ENCODE data around the gene U2AF2.

U2AF2 gene

DNA sequence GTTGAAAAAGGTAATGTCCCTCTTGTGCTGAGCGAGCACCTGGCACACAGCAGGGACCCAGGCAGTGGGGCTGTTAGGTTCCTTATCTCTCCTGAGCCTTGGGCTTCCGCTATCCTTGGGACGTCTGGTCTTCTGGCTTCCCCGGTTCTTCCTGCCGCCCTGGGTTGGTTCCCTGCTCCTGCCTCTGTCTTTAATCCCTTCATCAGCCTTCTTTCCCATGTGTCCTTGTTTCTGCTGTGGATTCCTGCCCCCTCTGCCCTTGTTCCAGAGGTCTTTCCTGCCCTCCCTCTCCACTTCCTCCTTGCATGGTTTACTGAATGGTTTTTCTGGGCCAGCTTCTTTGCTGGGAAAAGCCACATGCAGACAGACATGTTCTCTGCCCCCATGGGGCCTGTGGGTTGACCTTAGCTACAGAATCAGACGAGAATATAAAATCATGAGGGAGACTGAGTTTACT lies 22.8 kb downstream of the U2AF2 start:
- TF ChIP-seq, protein P1, sequence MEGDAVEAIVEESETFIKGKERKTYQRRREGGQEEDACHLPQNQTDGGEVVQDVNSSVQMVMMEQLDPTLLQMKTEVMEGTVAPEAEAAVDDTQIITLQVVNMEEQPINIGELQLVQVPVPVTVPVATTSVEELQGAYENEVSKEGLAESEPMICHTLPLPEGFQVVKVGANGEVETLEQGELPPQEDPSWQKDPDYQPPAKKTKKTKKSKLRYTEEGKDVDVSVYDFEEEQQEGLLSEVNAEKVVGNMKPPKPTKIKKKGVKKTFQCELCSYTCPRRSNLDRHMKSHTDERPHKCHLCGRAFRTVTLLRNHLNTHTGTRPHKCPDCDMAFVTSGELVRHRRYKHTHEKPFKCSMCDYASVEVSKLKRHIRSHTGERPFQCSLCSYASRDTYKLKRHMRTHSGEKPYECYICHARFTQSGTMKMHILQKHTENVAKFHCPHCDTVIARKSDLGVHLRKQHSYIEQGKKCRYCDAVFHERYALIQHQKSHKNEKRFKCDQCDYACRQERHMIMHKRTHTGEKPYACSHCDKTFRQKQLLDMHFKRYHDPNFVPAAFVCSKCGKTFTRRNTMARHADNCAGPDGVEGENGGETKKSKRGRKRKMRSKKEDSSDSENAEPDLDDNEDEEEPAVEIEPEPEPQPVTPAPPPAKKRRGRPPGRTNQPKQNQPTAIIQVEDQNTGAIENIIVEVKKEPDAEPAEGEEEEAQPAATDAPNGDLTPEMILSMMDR (IDR thresholded peaks at IDR 0.05; ENCODE audit: control insufficient read depth, insufficient read depth, low read depth, low read length, missing control alignments), result no peak
- H3K4me3 ChIP-seq (ENCODE audit: control insufficient read depth, low read depth, low read length), result no peak overlapping the region

DNA sequence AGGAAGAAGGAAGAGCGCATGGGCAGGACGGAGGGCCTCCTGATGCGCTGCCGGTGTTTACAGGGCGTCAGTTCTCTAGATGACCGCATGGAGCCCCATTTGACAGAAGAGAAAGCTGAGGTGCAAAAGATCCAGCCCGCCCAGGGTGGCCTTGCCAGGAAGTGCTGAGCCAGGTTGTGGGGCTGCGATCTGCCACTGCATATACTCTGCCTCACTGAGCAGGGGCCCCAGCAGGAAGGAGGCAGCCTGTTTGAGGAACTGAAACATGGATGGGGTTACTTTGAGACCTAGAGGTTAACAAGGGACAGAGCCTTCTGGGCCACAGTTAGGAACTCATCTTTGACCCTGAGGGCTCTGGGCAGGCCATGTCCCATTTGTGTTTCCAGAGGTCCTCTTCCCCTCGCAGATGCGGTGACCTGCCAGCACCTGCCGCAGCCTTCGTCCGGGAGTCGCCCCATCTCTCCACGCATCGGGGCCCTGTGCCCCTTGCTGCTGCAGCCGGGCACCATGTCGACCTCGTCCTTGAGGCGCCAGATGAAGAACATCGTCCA lies 23.4 kb downstream of the U2AF2 start:
- DNase-seq (ENCODE audit: low read depth), result no peak
- TF ChIP-seq, protein P1 (IDR thresholded peaks at IDR 0.05; ENCODE audit: control insufficient read depth, insufficient read depth, low read depth, low read length, missing control alignments), result no peak

More for the DNA sequence above, 22.8 kb downstream of the U2AF2 start:
- DNase-seq (ENCODE audit: low read depth), result no peak

DNA sequence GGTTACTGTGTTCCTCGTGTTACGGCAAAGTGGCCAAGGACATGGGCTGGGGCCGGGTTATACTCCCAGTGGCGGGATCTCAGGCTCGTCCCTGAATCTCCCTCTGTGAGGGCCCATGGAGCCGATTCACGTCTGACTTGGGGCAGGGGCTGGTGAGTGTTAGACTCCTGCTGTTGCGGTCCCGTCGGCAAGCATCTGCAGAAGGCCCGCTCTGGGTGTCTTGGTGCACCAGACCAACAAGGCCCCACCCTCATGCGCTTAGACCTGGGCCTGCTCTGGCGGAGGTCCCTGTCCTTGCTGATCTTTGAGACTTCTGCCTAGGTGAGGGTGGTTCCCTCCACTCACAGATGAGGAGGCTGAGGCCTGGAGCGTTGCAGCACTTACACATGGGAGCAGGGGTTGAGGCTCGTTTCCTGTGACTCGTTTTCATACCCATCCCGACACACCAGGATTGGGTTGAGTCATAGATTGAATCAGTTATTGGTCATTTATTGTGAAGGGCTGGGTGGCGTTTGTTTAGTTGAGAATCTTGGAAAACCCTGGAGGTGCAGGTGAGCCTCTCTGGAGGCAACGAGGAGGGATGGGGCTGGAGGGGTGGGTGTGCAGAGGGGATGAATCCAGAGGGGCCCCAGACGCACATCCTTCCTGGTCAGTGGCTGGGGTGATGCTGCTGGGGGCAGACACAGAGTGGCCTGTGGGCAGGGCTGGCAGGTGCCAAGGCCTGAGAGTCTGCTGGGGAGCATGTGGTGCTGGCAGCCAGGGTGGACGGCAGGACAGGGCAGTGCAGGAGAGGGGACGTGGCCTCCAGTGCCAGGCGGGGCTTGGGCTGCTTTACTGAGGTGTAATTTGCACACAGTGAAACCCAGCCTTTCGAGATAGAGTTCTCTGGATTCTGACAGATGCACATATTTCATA lies 24.8 kb downstream of the U2AF2 start:
- no peak for DNase-seq (ENCODE audit: low read depth)
- TF ChIP-seq, protein P1 (IDR thresholded peaks at IDR 0.05; ENCODE audit: control insufficient read depth, insufficient read depth, low read depth, low read length, missing control alignments), result no peak

More for the DNA sequence above, 23.4 kb downstream of the U2AF2 start:
- no peak overlapping the region for H3K4me3 ChIP-seq (ENCODE audit: control insufficient read depth, low read depth, low read length)

DNA sequence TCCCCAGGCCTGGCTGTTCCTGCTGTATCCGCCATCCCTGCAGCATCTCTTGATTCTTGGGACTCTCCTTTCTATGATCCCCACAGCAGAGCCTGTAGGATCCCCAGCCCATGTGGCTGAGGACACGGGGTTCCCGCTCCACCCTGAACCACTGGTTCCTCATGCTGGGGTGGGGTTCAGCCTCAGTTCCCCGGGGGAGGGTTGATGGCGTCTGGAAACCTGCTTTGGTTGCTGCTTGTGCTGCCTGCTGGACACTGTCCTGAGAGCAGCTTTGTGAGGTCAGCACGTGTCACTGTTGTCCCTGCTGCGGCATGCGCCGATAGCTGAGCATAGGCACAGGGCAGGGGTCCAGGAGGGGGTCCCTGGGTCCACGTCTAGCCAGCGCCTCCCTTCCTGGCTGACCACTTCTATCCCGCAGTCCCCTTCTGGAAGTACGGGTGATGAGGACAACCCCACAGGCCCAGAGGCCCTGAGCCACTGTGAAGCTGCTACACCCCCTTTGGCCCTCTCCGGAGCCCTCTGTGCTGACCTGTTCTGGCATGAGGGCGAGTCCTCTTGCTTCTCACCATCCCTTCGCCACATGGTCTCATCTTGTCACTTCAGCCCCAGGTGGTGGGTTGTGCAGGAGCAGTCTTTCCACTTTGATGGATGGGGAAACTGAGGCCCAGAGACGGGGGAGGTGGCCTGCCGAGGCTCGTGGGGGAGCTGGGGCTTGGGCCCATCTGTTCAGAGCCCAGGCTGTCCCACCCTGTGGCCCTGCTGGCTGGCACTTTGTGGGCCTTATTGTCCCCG lies 25.7 kb downstream of the U2AF2 start:
- TF ChIP-seq, protein P1 (IDR thresholded peaks at IDR 0.05; ENCODE audit: control insufficient read depth, insufficient read depth, low read depth, low read length, missing control alignments), result no peak
- DNase-seq (ENCODE audit: low read depth), result no peak
- H3K4me3 ChIP-seq (ENCODE audit: control insufficient read depth, low read depth, low read length), result no peak overlapping the region

More for the DNA sequence above, 24.8 kb downstream of the U2AF2 start:
- H3K4me3 ChIP-seq (ENCODE audit: control insufficient read depth, low read depth, low read length), result no peak overlapping the region

DNA sequence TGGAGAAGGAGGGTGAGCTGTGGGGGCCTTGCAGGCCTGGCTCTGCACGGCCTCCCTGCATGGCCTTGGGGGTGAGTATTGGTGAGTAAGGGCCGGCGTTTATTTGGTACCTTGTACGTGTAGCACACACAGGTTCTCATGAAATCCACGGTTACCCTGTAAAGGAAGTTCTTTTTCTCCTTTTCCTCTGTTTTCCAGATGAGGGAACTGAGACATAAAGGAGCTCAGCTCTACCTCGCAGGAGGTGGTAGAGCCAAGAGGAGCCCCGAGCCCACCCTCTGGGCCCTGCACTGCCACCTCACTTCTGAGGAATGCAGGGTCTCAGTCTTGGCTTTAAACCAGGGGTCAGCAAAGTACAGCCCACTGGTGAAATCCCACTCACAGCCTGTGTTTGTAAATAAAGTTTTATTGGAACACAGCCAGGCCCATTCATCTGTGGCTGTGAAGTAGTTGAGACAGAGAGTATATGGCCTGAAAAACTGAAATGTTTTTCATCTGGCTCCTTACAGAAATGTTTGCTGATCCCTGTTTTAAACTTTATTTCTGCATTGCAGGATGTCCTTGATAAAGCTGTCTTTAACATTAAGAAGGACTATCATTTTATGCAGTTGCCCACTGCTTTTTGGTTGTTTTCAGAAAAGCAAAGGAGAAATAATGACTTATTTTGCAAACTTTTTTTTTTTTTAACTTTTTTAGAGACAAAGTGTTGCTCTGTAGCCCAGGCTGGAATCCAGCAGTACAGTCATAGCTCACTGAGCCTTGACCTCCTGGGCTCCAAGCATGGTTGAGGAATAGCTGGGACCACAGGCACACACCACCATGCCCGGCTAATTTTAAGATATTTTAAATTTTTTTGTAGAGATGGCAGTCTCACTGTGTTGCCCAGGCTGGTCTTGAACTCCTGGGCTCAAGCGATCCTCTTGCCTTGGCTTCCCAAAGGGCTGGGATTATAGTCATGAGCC lies 26.6 kb downstream of the U2AF2 start:
- TF ChIP-seq, protein P1 (IDR thresholded peaks at IDR 0.05; ENCODE audit: control insufficient read depth, insufficient read depth, low read depth, low read length, missing control alignments), result no peak
- no peak overlapping the region for H3K4me3 ChIP-seq (ENCODE audit: control insufficient read depth, low read depth, low read length)
- DNase-seq (ENCODE audit: low read depth), result no peak

Measured in AG09309 (cell line).